ENCODE measurements around the gene SAP30BP.

DNA sequence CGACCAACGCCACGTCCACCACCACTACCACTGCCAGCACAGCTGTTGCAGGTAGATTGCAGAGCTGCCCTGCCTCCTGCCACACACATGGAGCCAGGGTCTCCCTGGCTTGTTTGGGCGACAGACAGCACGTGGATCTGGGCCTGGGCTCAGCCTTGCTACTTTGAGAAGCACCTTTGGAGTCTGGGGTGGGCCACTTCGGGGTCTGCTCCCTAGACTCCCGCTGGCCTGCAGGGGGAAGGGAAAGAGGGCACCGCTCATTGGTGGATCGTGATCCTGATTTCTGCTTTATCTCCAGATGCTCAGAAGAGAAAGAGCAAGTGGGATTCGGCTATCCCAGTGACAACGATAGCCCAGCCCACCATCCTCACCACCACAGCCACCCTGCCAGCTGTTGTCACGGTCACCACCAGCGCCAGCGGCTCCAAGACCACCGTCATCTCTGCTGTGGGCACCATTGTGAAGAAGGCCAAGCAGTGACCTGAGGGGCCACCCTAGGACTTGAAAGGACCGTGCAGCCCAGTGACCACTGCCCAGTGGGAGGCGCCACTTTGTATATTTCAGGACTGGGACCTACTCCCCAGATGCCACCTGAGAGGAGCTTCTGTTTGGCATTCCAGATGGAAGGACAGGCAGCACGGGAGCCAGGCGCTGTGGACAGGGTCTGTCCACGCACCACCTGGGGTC, 39.0 kb downstream of the SAP30BP start:
- TF ChIP-seq POLR2A (IDR thresholded peaks at IDR 0.05): no peak
- TF ChIP-seq, protein P1, sequence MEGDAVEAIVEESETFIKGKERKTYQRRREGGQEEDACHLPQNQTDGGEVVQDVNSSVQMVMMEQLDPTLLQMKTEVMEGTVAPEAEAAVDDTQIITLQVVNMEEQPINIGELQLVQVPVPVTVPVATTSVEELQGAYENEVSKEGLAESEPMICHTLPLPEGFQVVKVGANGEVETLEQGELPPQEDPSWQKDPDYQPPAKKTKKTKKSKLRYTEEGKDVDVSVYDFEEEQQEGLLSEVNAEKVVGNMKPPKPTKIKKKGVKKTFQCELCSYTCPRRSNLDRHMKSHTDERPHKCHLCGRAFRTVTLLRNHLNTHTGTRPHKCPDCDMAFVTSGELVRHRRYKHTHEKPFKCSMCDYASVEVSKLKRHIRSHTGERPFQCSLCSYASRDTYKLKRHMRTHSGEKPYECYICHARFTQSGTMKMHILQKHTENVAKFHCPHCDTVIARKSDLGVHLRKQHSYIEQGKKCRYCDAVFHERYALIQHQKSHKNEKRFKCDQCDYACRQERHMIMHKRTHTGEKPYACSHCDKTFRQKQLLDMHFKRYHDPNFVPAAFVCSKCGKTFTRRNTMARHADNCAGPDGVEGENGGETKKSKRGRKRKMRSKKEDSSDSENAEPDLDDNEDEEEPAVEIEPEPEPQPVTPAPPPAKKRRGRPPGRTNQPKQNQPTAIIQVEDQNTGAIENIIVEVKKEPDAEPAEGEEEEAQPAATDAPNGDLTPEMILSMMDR (IDR thresholded peaks at IDR 0.05): no peak
